ENCODE measurements around the gene ZNF24.

GRCh38 chr18:35331367-35332087, 12.7 kb downstream of the ZNF24 start:
- TF ChIP-seq, protein P1, sequence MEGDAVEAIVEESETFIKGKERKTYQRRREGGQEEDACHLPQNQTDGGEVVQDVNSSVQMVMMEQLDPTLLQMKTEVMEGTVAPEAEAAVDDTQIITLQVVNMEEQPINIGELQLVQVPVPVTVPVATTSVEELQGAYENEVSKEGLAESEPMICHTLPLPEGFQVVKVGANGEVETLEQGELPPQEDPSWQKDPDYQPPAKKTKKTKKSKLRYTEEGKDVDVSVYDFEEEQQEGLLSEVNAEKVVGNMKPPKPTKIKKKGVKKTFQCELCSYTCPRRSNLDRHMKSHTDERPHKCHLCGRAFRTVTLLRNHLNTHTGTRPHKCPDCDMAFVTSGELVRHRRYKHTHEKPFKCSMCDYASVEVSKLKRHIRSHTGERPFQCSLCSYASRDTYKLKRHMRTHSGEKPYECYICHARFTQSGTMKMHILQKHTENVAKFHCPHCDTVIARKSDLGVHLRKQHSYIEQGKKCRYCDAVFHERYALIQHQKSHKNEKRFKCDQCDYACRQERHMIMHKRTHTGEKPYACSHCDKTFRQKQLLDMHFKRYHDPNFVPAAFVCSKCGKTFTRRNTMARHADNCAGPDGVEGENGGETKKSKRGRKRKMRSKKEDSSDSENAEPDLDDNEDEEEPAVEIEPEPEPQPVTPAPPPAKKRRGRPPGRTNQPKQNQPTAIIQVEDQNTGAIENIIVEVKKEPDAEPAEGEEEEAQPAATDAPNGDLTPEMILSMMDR (IDR thresholded peaks at IDR 0.05; ENCODE audit: borderline replicate concordance, extremely low read depth, low read length, poor library complexity, severe bottlenecking), result no peak
- TF ChIP-seq EZH2 (IDR thresholded peaks at IDR 0.05; ENCODE audit: borderline replicate concordance, low read depth, low read length, severe bottlenecking), result no peak
